ENCODE data around the gene APOBEC3H. TPM values are rescaled to one million over a fixed set of nuclear protein-coding genes. Genes with fewer than 3 reads are reported as not detected.
A peak's percentile ranks its signal among the peaks of the same experiment; 100 is the strongest.
"Not testable (repeated sequence)": the region's sequence is repeated elsewhere in the genome, so short reads cannot be mapped to it uniquely, and the experiment has no call there.

The APOBEC3H gene
- total RNA-seq, 1 donor from 2014 or later: not detected

- H3K27ac Mint-ChIP-seq: no peak overlapping the region
- no peak overlapping the region for H3K4me3 Mint-ChIP-seq
- no peaks in the 10 kb centered on the region for H3K36me3 Mint-ChIP-seq
- no peaks in the 10 kb centered on the region for H3K27me3 Mint-ChIP-seq (ENCODE audit: low read depth)
- no peaks in the 10 kb centered on the region for H3K9me3 Mint-ChIP-seq
- H3K4me1 Mint-ChIP-seq: peaks cover 40% of the 10 kb centered on the region
- DNase-seq (ENCODE audit: low spot score in 2 of 2, unreplicated experiment in 2 of 2): no peak
- TF ChIP-seq CTCF (IDR thresholded peaks at IDR 0.05; ENCODE audit: unreplicated experiment): no peak
These were observed 18.7 kb upstream of the APOBEC3H start for GRCh38 chr22:39078329-39078728.

- H3K4me3 Mint-ChIP-seq; H3K36me3 Mint-ChIP-seq; H3K27me3 Mint-ChIP-seq (ENCODE audit: low read depth); DNase-seq (ENCODE audit: low spot score in 2 of 2, unreplicated experiment in 2 of 2); H3K27ac Mint-ChIP-seq; H3K9me3 Mint-ChIP-seq: not testable (repeated sequence)
- peaks cover 36% of the 10 kb centered on the region for H3K4me1 Mint-ChIP-seq
These were observed 17.9 kb upstream of the APOBEC3H start for GRCh38 chr22:39079054-39079637.

- no peak for DNase-seq (ENCODE audit: low spot score in 2 of 2, unreplicated experiment in 2 of 2)
- no peak for TF ChIP-seq CTCF (IDR thresholded peaks at IDR 0.05; ENCODE audit: unreplicated experiment)
- H3K27ac Mint-ChIP-seq: no peak overlapping the region
- H3K9me3 Mint-ChIP-seq: no peaks in the 10 kb centered on the region
- no peaks in the 10 kb centered on the region for H3K27me3 Mint-ChIP-seq (ENCODE audit: low read depth)
- peaks cover 32% of the 10 kb centered on the region for H3K4me1 Mint-ChIP-seq
- no peak overlapping the region for H3K4me3 Mint-ChIP-seq
- no peaks in the 10 kb centered on the region for H3K36me3 Mint-ChIP-seq
These were observed 16.8 kb upstream of the APOBEC3H start for GRCh38 chr22:39080052-39080762.

- Mint-ChIP-seq H3K27me3 (ENCODE audit: low read depth) (no peaks in the 10 kb centered on the region), H3K27ac (peak overlapping the region; percentile 13), H3K4me1 (peaks cover 32% of the 10 kb centered on the region), H3K36me3 (no peaks in the 10 kb centered on the region), H3K9me3 (no peaks in the 10 kb centered on the region), H3K4me3 (no peak overlapping the region)
- no peak for DNase-seq (ENCODE audit: low spot score in 2 of 2, unreplicated experiment in 2 of 2)
- no peak for TF ChIP-seq CTCF (IDR thresholded peaks at IDR 0.05; ENCODE audit: unreplicated experiment)
These were observed 16.0 kb upstream of the APOBEC3H start for GRCh38 chr22:39081016-39081415.

GRCh38 chr22:39081598-39081997 lies 15.4 kb upstream of the APOBEC3H start:
- no peaks in the 10 kb centered on the region for H3K27me3 Mint-ChIP-seq (ENCODE audit: low read depth)
- no peak for TF ChIP-seq CTCF (IDR thresholded peaks at IDR 0.05; ENCODE audit: unreplicated experiment)
- DNase-seq (ENCODE audit: low spot score in 2 of 2, unreplicated experiment in 2 of 2): no peak

More at GRCh38 chr22:39081598-39081997, 15.4 kb upstream of the APOBEC3H start:
- Mint-ChIP-seq H3K9me3 (no peaks in the 10 kb centered on the region), H3K36me3 (no peaks in the 10 kb centered on the region), H3K4me1 (peaks cover 28% of the 10 kb centered on the region), H3K27ac (peak overlapping the region; percentile 4), H3K4me3 (no peak overlapping the region)
